Uterus (tissue), 2 donors: ENCODE results near the gene L1TD1.

ENCODE experiments used
- POLR2A ChIP-seq, 2 donors: fragments of 450-650 bp; IDR thresholded peaks; one replicate each; pipeline ENCODE4 v1.6.1; 2016; ENCODE audit warnings: antibody characterized with exemption in 2 of 2, mild to moderate bottlenecking in 1 of 2, moderate library complexity in 1 of 2
- TF ChIP-seq, protein P1 (sequence below), 4 experiments: fragments of 200-600 bp in 2 of 4; fragments of 450-650 bp in 2 of 4; sonication (generic) in 2 of 4; IDR thresholded peaks; one replicate each; pipeline ENCODE4 v1.5.1; 2016 to 2019; ENCODE audit warnings: antibody characterized with exemption in 4 of 4, mild to moderate bottlenecking in 2 of 4, moderate library complexity in 1 of 4

GRCh38 chr1:62241371-62242131, 46.9 kb downstream of the L1TD1 start:
- TF ChIP-seq, protein P1, sequence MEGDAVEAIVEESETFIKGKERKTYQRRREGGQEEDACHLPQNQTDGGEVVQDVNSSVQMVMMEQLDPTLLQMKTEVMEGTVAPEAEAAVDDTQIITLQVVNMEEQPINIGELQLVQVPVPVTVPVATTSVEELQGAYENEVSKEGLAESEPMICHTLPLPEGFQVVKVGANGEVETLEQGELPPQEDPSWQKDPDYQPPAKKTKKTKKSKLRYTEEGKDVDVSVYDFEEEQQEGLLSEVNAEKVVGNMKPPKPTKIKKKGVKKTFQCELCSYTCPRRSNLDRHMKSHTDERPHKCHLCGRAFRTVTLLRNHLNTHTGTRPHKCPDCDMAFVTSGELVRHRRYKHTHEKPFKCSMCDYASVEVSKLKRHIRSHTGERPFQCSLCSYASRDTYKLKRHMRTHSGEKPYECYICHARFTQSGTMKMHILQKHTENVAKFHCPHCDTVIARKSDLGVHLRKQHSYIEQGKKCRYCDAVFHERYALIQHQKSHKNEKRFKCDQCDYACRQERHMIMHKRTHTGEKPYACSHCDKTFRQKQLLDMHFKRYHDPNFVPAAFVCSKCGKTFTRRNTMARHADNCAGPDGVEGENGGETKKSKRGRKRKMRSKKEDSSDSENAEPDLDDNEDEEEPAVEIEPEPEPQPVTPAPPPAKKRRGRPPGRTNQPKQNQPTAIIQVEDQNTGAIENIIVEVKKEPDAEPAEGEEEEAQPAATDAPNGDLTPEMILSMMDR (IDR thresholded peaks at IDR 0.05): no peak
- no peak for TF ChIP-seq POLR2A (IDR thresholded peaks at IDR 0.05)
